GM23338 (cell line): ENCODE results near the gene FTCDNL1.

ENCODE experiments used
- CREB1 ChIP-seq: fragments of 250-450 bp; sonication (Bioruptor Pico); IDR thresholded peaks from 2 replicates; pipeline ENCODE4 v1.5.0; 2020; ENCODE audit warnings: low read depth, mild to moderate bottlenecking, moderate library complexity
- EZH2 ChIP-seq: fragments of 200-600 bp; sonication (generic); IDR thresholded peaks from one replicate; pipeline ENCODE4 v1.8.0; 2017; ENCODE audit warnings: antibody characterized with exemption, mild to moderate bottlenecking, low read depth; ENCODE audit not compliant: unreplicated experiment
- EZH2phosphoT487 ChIP-seq: fragments of 200-600 bp; sonication (generic); IDR thresholded peaks from one replicate; pipeline ENCODE4 v1.8.1; 2018; ENCODE audit warnings: antibody characterized with exemption; ENCODE audit not compliant: unreplicated experiment
- JUNB ChIP-seq: IDR thresholded peaks from one replicate; pipeline ENCODE4 v1.6.1; 2016; ENCODE audit warnings: antibody characterized with exemption; ENCODE audit not compliant: unreplicated experiment
- POLR2AphosphoS5 ChIP-seq: IDR thresholded peaks from 2 replicates; pipeline ENCODE4 v1.6.1; 2016; ENCODE audit warnings: antibody characterized with exemption, low read depth
- STAT1 ChIP-seq: IDR thresholded peaks from one replicate; pipeline ENCODE4 v1.6.1; 2016; ENCODE audit warnings: antibody characterized with exemption; ENCODE audit not compliant: unreplicated experiment
- ZNF331 ChIP-seq: fragments of 250-450 bp; sonication (Bioruptor Pico); IDR thresholded peaks from 2 replicates; pipeline ENCODE4 v1.5.0; 2020; ENCODE audit warnings: low read depth, mild to moderate bottlenecking, moderate library complexity
- TF ChIP-seq, protein P1 (sequence below), 2 experiments: fragments of 200-600 bp in 1 of 2; sonication (generic) in 1 of 2; conservative IDR thresholded peaks; 2 replicates each; pipeline versions ENCODE4 v1.5.1 to v1.6.1; 2016 to 2017; ENCODE audit warnings: antibody characterized with exemption in 2 of 2, low read depth in 2 of 2, mild to moderate bottlenecking in 2 of 2, moderate library complexity in 1 of 2

DNA sequence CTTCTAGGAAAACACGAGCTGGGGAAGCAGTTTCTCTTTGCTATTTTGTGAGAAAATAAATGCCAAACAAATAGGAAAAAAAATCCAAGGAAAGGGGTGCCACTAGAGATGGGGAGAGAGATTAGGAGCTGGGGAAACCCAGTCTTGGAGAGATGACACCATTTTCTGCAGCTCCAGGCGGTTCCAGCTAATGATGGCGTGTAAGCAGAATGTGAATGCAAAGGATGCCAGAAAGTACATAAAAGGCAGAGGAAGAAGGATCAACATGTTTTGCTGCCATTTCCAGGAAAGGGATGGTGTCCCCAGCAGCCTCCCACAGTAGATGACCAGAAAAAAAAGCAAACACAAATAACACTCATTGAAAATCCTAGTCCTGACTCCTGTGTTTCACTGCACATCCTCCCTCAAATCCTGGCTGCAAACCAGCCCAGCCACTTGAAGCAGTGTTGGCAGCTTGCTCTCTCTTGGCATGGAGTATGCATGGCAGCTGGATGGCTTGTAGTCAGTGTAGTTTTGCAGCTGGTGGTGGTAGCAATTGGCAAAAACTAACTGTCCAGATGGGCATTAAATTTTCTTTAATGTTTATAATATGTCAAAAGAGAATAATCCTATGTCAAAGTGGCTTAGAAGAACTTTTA, 93.6 kb downstream of the FTCDNL1 start:
- TF ChIP-seq EZH2phosphoT487: no peak
- no peak for TF ChIP-seq EZH2
- TF ChIP-seq, protein P1, sequence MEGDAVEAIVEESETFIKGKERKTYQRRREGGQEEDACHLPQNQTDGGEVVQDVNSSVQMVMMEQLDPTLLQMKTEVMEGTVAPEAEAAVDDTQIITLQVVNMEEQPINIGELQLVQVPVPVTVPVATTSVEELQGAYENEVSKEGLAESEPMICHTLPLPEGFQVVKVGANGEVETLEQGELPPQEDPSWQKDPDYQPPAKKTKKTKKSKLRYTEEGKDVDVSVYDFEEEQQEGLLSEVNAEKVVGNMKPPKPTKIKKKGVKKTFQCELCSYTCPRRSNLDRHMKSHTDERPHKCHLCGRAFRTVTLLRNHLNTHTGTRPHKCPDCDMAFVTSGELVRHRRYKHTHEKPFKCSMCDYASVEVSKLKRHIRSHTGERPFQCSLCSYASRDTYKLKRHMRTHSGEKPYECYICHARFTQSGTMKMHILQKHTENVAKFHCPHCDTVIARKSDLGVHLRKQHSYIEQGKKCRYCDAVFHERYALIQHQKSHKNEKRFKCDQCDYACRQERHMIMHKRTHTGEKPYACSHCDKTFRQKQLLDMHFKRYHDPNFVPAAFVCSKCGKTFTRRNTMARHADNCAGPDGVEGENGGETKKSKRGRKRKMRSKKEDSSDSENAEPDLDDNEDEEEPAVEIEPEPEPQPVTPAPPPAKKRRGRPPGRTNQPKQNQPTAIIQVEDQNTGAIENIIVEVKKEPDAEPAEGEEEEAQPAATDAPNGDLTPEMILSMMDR (conservative IDR thresholded peaks at IDR 0.05; ENCODE audit: low read depth in 2 of 2): no peak
- no peak for TF ChIP-seq JUNB
- no peak for TF ChIP-seq STAT1
- TF ChIP-seq CREB1 (CRISPR knock-in tag): no peak
- no peak for TF ChIP-seq ZNF331
- no peak for TF ChIP-seq POLR2AphosphoS5
